B cell (primary cell): ENCODE results near the gene FBXO8. TPM values are rescaled to one million over a fixed set of nuclear protein-coding genes. Genes with fewer than 3 reads are reported as not detected.

ENCODE experiments used
- ATAC-seq: fragments of 200-7000 bp; cut with Tn5 transposase; one replicate; pipeline ENCODE4 v1.10.0; 2021; ENCODE audit warnings: low read depth, mild to moderate bottlenecking, moderate number of reproducible peaks, moderate library complexity
- CTCF ChIA-PET: fragments of 350-600 bp; sonication (Branson Sonifier 250); formaldehyde crosslinking; loops from one replicate; lab custom pipeline; 2021; ENCODE audit warnings: antibody characterized with exemption, inconsistent platforms; lab: Charles Lee
- POLR2A ChIA-PET: fragments of 350-600 bp; sonication (Branson Sonifier 250); formaldehyde crosslinking; loops from one replicate; lab custom pipeline; 2021; ENCODE audit warnings: antibody characterized with exemption; lab: Charles Lee
- DNase-seq: peaks from one replicate; pipeline ENCODE4 v3.0.0; 2013
- H2AFZ ChIP-seq: 2 replicates; pipeline ENCODE4 v1.6.1; 2012; ENCODE audit warnings: mild to moderate bottlenecking, low read depth, low read length; ENCODE audit not compliant: insufficient read depth, poor library complexity, severe bottlenecking
- H3K27ac ChIP-seq, 2 donors: 1 replicate in 1 of 2; 2 replicates in 1 of 2; pipeline ENCODE4 v1.5.1; 2012 to 2013; ENCODE audit warnings: low read length in 2 of 2, mild to moderate bottlenecking in 2 of 2, moderate library complexity in 1 of 2
- H3K27me3 ChIP-seq, 4 experiments: fragments of 200-600 bp in 1 of 4; sonication (generic) in 1 of 4; replicated peaks in 1 of 4; 1 replicate in 2 of 4; 2 replicates in 2 of 4; pipeline versions ENCODE4 v1.6.1 to v1.7.0; 2013 to 2016; ENCODE audit warnings: low read length in 3 of 4, mild to moderate bottlenecking in 2 of 4, mixed read lengths in 1 of 4, moderate library complexity in 1 of 4; ENCODE audit not compliant: insufficient read depth in 4 of 4, control insufficient read depth in 3 of 4; ENCODE audit errors: control extremely low read depth in 1 of 4
- H3K36me3 ChIP-seq, 2 experiments: replicated peaks in 1 of 2; 1 replicate in 1 of 2; 2 replicates in 1 of 2; pipeline versions ENCODE4 v1.6.1 to v1.7.1; 2013; ENCODE audit warnings: low read length in 1 of 2; ENCODE audit not compliant: insufficient read depth in 2 of 2, control insufficient read depth in 1 of 2; ENCODE audit errors: control extremely low read depth in 1 of 2, extremely low read depth in 1 of 2
- H3K4me1 ChIP-seq, 2 donors: fragments of 200-600 bp in 1 of 2; sonication (generic) in 1 of 2; 1 replicate in 1 of 2; 2 replicates in 1 of 2; pipeline versions ENCODE4 v1.5.1 to v1.6.1; 2013 to 2017; ENCODE audit warnings: low read length in 2 of 2; ENCODE audit not compliant: control insufficient read depth in 2 of 2, insufficient read depth in 2 of 2
- H3K4me2 ChIP-seq: replicated peaks from 2 replicates; pipeline ENCODE3; 2012; ENCODE audit warnings: mild to moderate bottlenecking, low read depth, low read length; ENCODE audit not compliant: poor library complexity, severe bottlenecking
- H3K4me3 ChIP-seq, 5 experiments: fragments of 200-600 bp in 1 of 5; sonication (generic) in 1 of 5; 1 replicate in 3 of 5; 2 replicates in 2 of 5; pipeline versions ENCODE4 v1.5.1 to v1.7.0; 2011 to 2016; ENCODE audit warnings: low read length in 4 of 5, mild to moderate bottlenecking in 4 of 5, low read depth in 2 of 5, control low read depth in 1 of 5, moderate library complexity in 1 of 5; ENCODE audit not compliant: insufficient read depth in 1 of 5; ENCODE audit errors: control extremely low read depth in 1 of 5, extremely low read depth in 1 of 5
- H3K79me2 ChIP-seq: fragments of 200-600 bp; sonication (generic); one replicate; pipeline ENCODE4 v1.6.0; 2016; ENCODE audit warnings: low read length; ENCODE audit not compliant: control insufficient read depth, insufficient read depth
- H3K9ac ChIP-seq: fragments of 200-600 bp; sonication (generic); 2 replicates; pipeline ENCODE4 v1.6.1; 2017; ENCODE audit warnings: mild to moderate bottlenecking, low read length, moderate library complexity
- H3K9me3 ChIP-seq, 3 donors: one replicate each; pipeline versions ENCODE4 v1.6.1 to v1.7.1; 2013; ENCODE audit warnings: low read length in 2 of 3; ENCODE audit not compliant: control insufficient read depth in 2 of 3, insufficient read depth in 1 of 3; ENCODE audit errors: control extremely low read depth in 1 of 3
- H4K20me1 ChIP-seq: 2 replicates; pipeline ENCODE4 v1.6.0; 2012; ENCODE audit warnings: mild to moderate bottlenecking, low read length; ENCODE audit not compliant: insufficient read depth, control insufficient read depth, poor library complexity, severe bottlenecking
- H3K27ac Mint-ChIP-seq: one replicate; pipeline ENCODE4 v1.8.0; 2021; ENCODE audit warnings: mixed read lengths
- H3K27me3 Mint-ChIP-seq: one replicate; pipeline ENCODE4 v1.8.0; 2021; ENCODE audit warnings: mixed read lengths
- H3K4me1 Mint-ChIP-seq: one replicate; pipeline ENCODE4 v1.8.0; 2021; ENCODE audit warnings: mixed read lengths
- H3K4me3 Mint-ChIP-seq: one replicate; pipeline ENCODE4 v1.8.0; 2021; ENCODE audit warnings: mixed read lengths
- H3K9me3 Mint-ChIP-seq: one replicate; pipeline ENCODE4 v1.8.0; 2022; ENCODE audit warnings: mixed read lengths; ENCODE audit not compliant: insufficient read depth
- EZH2 ChIP-seq: IDR thresholded peaks from 2 replicates; pipeline ENCODE4 v1.6.1; 2012; ENCODE audit warnings: borderline replicate concordance, low read depth, mild to moderate bottlenecking, moderate library complexity, low read length; ENCODE audit not compliant: insufficient read depth, poor library complexity, severe bottlenecking
- WGBS: methylation state at CpG from one replicate; pipeline ENCODE4 v1.1.5; 2013; ENCODE audit warnings: missing lambda C conversion rate; ENCODE audit not compliant: insufficient coverage; 5-methylcytosine and 5-hydroxymethylcytosine counted together
- intact Hi-C: fragments of 100-400 bp; cut with micrococcal nuclease; formaldehyde crosslinking; loops from one replicate; pipeline ENCODE4 v1.10.0; 2022
- polyA plus RNA-seq: library from polyadenylated mRNA; depleted of rRNA; stranded (reverse); fragments of >200 nt; gene quantifications from 2 replicates; pipeline ENCODE4 v1.2.3, GENCODE V29; 2012
- total RNA-seq, 2 donors: library from RNA; stranded (reverse); fragments of 120-200 nt in 1 of 2; gene quantifications; 1 replicate in 1 of 2; 2 replicates in 1 of 2; pipeline versions ENCODE4 v1.2.3 to v1.2.4, GENCODE V29; 2013 to 2022
- TF ChIP-seq, protein P1 (sequence below): fragments of 200-600 bp; IDR thresholded peaks from one replicate; pipeline ENCODE4 v1.8.0; 2022; ENCODE audit warnings: antibody characterized with exemption, mild to moderate bottlenecking

Gene FBXO8
- total and polyA plus RNA-seq, 2 donors (not counting 1 experiment from before 2014, with no cell fraction given), result 11.6 to 22.4 TPM

DNA sequence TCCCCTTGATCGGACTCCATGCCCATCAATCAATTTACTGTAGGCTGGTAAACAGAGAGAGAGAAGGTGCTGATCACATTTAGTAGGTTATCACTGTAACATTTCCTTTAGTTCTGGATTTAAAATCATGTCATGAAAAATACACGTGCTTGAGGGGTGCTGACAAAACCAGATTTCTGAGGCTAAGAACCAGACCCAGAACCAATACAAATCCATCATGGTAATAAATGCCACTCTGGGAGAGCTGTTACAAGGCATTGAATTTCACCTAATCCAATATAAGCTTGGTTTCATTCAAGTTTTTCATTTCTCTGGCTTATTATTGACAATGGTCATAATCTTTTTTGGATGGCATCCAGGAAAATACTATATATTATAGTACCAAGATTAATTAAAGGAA, 54.5 kb downstream of the FBXO8 start:
- no peak overlapping the region for H3K27ac ChIP-seq
- Mint-ChIP-seq H3K9me3 (no peaks in the 10 kb centered on the region), H3K27me3 (peaks cover 17% of the 10 kb centered on the region), H3K27ac (no peak overlapping the region), H3K4me3 (no peak overlapping the region), H3K4me1 (no peaks in the 10 kb centered on the region)
- no peaks in the 10 kb centered on the region for H4K20me1 ChIP-seq
- intact Hi-C loops, result no loop called here
- no peak overlapping the region for H3K4me3 ChIP-seq
- DNase-seq (no peak), ATAC-seq (no peak)
- H3K9ac ChIP-seq, result no peak overlapping the region
- H2AFZ ChIP-seq, result no peak overlapping the region
- TF ChIP-seq, protein P1, sequence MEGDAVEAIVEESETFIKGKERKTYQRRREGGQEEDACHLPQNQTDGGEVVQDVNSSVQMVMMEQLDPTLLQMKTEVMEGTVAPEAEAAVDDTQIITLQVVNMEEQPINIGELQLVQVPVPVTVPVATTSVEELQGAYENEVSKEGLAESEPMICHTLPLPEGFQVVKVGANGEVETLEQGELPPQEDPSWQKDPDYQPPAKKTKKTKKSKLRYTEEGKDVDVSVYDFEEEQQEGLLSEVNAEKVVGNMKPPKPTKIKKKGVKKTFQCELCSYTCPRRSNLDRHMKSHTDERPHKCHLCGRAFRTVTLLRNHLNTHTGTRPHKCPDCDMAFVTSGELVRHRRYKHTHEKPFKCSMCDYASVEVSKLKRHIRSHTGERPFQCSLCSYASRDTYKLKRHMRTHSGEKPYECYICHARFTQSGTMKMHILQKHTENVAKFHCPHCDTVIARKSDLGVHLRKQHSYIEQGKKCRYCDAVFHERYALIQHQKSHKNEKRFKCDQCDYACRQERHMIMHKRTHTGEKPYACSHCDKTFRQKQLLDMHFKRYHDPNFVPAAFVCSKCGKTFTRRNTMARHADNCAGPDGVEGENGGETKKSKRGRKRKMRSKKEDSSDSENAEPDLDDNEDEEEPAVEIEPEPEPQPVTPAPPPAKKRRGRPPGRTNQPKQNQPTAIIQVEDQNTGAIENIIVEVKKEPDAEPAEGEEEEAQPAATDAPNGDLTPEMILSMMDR, result no peak
- TF ChIP-seq EZH2, result no peak
- no peak overlapping the region for H3K4me2 ChIP-seq
- no peaks in the 10 kb centered on the region for H3K9me3 ChIP-seq
- no CpG with 5 or more reads among the region's 2 CpGs for WGBS
- H3K79me2 ChIP-seq, result no peaks in the 10 kb centered on the region
- ChIA-PET POLR2A (no interaction called here), CTCF (interaction anchor here (1.3 kb wide), 1 partner anchor 11 kb away, joined by 3 read pairs; no protein-coding TSS in a partner anchor)
- H3K27me3 ChIP-seq, result peaks cover 0 to 11% (median 5%) of the 10 kb centered on the region in 4 experiments
- no peaks in the 10 kb centered on the region for H3K4me1 ChIP-seq
- H3K36me3 ChIP-seq, result no peaks in the 10 kb centered on the region

DNA sequence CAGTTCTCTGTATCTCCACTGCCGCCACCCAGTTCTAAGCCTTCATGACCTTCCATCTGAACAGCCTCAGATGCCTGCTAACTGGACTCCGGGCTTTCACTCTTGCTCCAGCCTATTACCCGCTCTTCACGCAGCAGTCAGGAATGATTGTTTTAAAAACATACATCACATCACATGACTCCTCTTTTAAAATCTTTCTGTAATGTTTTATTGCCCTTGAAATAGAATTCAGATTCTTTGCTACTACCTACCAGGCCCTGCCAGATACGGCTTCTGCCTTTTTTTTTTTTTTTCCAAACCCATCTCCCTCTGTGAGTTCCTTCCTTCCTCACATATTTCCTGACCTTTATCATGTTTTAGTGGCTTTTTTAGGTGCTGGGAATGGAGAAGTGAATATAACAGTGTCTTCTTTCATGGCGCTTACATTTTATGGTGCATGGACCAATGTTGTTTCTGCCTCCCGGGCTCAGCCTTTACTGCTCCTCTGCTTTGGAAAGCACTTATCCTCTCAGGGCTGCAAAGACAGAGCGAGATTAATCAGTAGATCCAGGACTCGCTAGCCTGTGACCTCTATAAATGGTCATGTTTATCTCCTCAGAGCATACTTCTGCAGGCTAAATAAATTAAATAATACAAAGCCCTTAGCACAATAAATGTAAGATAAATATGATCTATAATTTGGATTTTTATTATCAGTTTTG, 58.0 kb downstream of the FBXO8 start:
- TF ChIP-seq, protein P1, result no peak
- no peak for TF ChIP-seq EZH2
- Histone ChIP-seq H3K27ac (no peak overlapping the region), H3K9ac (no peak overlapping the region), H2AFZ (no peak overlapping the region), H3K4me2 (no peak overlapping the region), H3K27me3 (peaks cover 0 to 12% (median 5%) of the 10 kb centered on the region in 4 experiments), H3K9me3 (no peaks in the 10 kb centered on the region), H3K4me3 (no peak overlapping the region), H3K36me3 (no peaks in the 10 kb centered on the region), H3K4me1 (no peaks in the 10 kb centered on the region), H3K79me2 (no peaks in the 10 kb centered on the region), H4K20me1 (no peaks in the 10 kb centered on the region)
- intact Hi-C loops, result no loop called here
- H3K4me1 Mint-ChIP-seq, result no peaks in the 10 kb centered on the region
- no peaks in the 10 kb centered on the region for H3K9me3 Mint-ChIP-seq
- 87% methylated on average over 3 of the region's 9 CpGs for WGBS
- POLR2A ChIA-PET, result no interaction called here
- no peak overlapping the region for H3K27ac Mint-ChIP-seq
- no peak for DNase-seq
- CTCF ChIA-PET, result no interaction called here
- ATAC-seq, result no peak
- peaks cover 29% of the 10 kb centered on the region for H3K27me3 Mint-ChIP-seq
- H3K4me3 Mint-ChIP-seq, result no peak overlapping the region
